ENCODE results near the gene SNAPC2. TPM values are rescaled to one million over a fixed set of nuclear protein-coding genes. Genes with fewer than 3 reads are reported as not detected.

The SNAPC2 gene
- total RNA-seq, 1 experiment from 2014 or later = 9.8 TPM

DNA sequence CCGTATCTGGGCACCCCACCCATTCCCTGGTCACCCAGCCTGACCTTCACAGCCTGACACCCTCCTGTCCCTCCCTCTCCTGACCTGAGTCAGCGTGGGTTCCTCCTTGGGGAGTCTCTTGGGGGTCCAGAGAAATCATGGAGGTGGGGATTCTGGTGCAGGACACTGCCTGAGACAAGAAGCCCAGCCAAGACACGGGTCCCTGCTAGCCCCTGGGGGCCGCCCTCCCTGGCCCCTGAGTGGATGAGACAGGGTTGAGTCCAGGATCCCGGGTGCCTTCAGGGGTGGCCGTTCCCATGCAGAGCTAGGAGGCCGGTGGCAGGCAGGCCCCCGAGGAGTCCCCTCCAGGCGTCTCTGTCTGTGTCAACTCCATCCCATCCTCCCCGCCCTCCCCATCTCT is 14.9 kb upstream of the SNAPC2 start:
- Histone ChIP-seq H3K27ac (ENCODE audit: low read length) (no peak overlapping the region), H3K27me3 (ENCODE audit: low read length) (no peaks in the 10 kb centered on the region), H3K9me2 (replicated peaks; ENCODE audit: insufficient read depth, low read length) (no peaks in the 10 kb centered on the region), H3K4me2 (ENCODE audit: low read depth, low read length, poor library complexity, severe bottlenecking) (peak overlapping the region; percentile 94), H3K9ac (ENCODE audit: low read length) (peak overlapping the region; percentile 91), H3K4me1 (ENCODE audit: low read length) (peaks cover 19% of the 10 kb centered on the region), H2AFZ (ENCODE audit: low read length) (no peak overlapping the region), H4K20me1 (ENCODE audit: insufficient read depth, low read depth, low read length) (no peaks in the 10 kb centered on the region; the same call in 1 of the 2 replicates), H3K36me3 (ENCODE audit: insufficient read depth, low read length) (no peaks in the 10 kb centered on the region), H3K9me3 (ENCODE audit: low read length) (no peaks in the 10 kb centered on the region), H3K79me2 (ENCODE audit: low read length) (peaks cover 27% of the 10 kb centered on the region), H3K4me3 (ENCODE audit: low read length) (peak overlapping the region; percentile 97; the same call in 1 of the 2 replicates)
- DNase-seq = no peak

DNA sequence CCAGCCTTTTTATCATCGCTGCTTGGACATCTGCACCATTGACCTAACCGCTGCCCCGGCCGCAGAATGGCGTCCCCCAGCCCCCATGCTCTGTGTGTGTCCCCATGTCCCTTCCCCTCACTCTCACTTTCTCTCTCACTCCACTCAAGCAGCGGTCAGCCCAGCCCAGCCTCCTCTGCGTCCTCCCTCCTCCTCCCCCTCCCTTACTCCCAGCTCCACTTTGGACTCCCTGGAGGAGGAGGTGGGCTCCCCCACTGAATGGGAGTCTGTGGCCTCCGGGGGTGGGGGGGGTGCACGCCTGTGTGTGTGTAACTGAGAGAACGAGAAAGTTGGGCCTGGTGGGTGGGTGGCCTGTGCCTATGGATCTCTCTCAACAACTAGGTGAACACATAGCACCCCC is 14.3 kb upstream of the SNAPC2 start:
- H3K9ac ChIP-seq (ENCODE audit: low read length) = 0 out of 2 replicates have a peak overlapping the region, but pooled peaks have one; percentile 10
- H3K27ac ChIP-seq (ENCODE audit: low read length) = no peak overlapping the region
- no peak overlapping the region for H2AFZ ChIP-seq (ENCODE audit: low read length)
- H3K36me3 ChIP-seq (ENCODE audit: insufficient read depth, low read length) = no peaks in the 10 kb centered on the region
- H3K79me2 ChIP-seq (ENCODE audit: low read length) = peaks cover 27% of the 10 kb centered on the region
- H3K27me3 ChIP-seq (ENCODE audit: low read length) = no peaks in the 10 kb centered on the region
- H3K9me2 ChIP-seq (replicated peaks; ENCODE audit: insufficient read depth, low read length) = no peaks in the 10 kb centered on the region
- DNase-seq = no peak
- no peaks in the 10 kb centered on the region for H3K9me3 ChIP-seq (ENCODE audit: low read length)
- H3K4me1 ChIP-seq (ENCODE audit: low read length) = peaks cover 19% of the 10 kb centered on the region
- H3K4me2 ChIP-seq (ENCODE audit: low read depth, low read length, poor library complexity, severe bottlenecking) = no peak overlapping the region
- no peaks in the 10 kb centered on the region; the same call in 1 of the 2 replicates for H4K20me1 ChIP-seq (ENCODE audit: insufficient read depth, low read depth, low read length)
- no peak overlapping the region for H3K4me3 ChIP-seq (ENCODE audit: low read length)

- no peak for DNase-seq
- Histone ChIP-seq H3K9me3 (ENCODE audit: low read length) (no peaks in the 10 kb centered on the region), H3K9ac (ENCODE audit: low read length) (no peak overlapping the region), H3K4me3 (ENCODE audit: low read length) (no peak overlapping the region), H2AFZ (ENCODE audit: low read length) (no peak overlapping the region), H3K27ac (ENCODE audit: low read length) (no peak overlapping the region), H3K4me1 (ENCODE audit: low read length) (peaks cover 19% of the 10 kb centered on the region), H3K36me3 (ENCODE audit: insufficient read depth, low read length) (no peaks in the 10 kb centered on the region), H3K9me2 (replicated peaks; ENCODE audit: insufficient read depth, low read length) (no peaks in the 10 kb centered on the region), H4K20me1 (ENCODE audit: insufficient read depth, low read depth, low read length) (no peaks in the 10 kb centered on the region; the same call in 1 of the 2 replicates), H3K79me2 (ENCODE audit: low read length) (peaks cover 27% of the 10 kb centered on the region), H3K27me3 (ENCODE audit: low read length) (no peaks in the 10 kb centered on the region), H3K4me2 (ENCODE audit: low read depth, low read length, poor library complexity, severe bottlenecking) (no peak overlapping the region)
These were observed 13.0 kb upstream of the SNAPC2 start for GRCh38 chr19:7907122-7907521.

DNA sequence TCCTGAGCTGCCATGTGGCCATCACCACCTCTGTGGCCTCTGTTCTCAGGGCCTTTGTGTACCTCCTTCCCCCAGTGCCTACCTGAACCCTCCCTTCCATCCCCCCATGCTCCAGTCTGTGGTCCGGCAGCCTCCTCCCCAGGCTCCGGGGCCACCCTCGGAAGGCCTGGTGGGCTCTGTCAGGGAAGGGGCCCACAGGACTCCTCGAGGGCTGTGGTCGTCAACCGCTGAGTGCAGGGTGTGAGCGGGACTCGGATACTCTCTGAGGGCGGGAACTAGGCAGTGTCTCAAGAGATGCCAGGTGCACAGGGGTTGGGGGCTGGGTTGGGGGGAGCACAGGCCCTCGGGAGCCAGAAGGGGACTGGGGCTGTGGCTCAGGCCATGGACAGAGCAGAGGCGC is 12.6 kb upstream of the SNAPC2 start:
- no peaks in the 10 kb centered on the region for H3K36me3 ChIP-seq (ENCODE audit: insufficient read depth, low read length)
- peaks cover 27% of the 10 kb centered on the region for H3K79me2 ChIP-seq (ENCODE audit: low read length)

GRCh38 chr19:7908078-7908699 is 11.9 kb upstream of the SNAPC2 start:
- Histone ChIP-seq H3K79me2 (ENCODE audit: low read length) (peaks cover 27% of the 10 kb centered on the region), H3K9me2 (replicated peaks; ENCODE audit: insufficient read depth, low read length) (no peaks in the 10 kb centered on the region), H2AFZ (ENCODE audit: low read length) (no peak overlapping the region), H3K4me3 (ENCODE audit: low read length) (no peak overlapping the region), H3K4me1 (ENCODE audit: low read length) (peaks cover 11% of the 10 kb centered on the region), H4K20me1 (ENCODE audit: insufficient read depth, low read depth, low read length) (no peaks in the 10 kb centered on the region; the same call in 1 of the 2 replicates), H3K36me3 (ENCODE audit: insufficient read depth, low read length) (no peaks in the 10 kb centered on the region), H3K4me2 (ENCODE audit: low read depth, low read length, poor library complexity, severe bottlenecking) (no peak overlapping the region), H3K9ac (ENCODE audit: low read length) (no peak overlapping the region), H3K27me3 (ENCODE audit: low read length) (no peaks in the 10 kb centered on the region), H3K27ac (ENCODE audit: low read length) (no peak overlapping the region), H3K9me3 (ENCODE audit: low read length) (no peaks in the 10 kb centered on the region)
- DNase-seq = no peak

More for the DNA sequence above, 12.6 kb upstream of the SNAPC2 start:
- Histone ChIP-seq H4K20me1 (ENCODE audit: insufficient read depth, low read depth, low read length) (no peaks in the 10 kb centered on the region; the same call in 1 of the 2 replicates), H3K4me2 (ENCODE audit: low read depth, low read length, poor library complexity, severe bottlenecking) (no peak overlapping the region), H3K4me3 (ENCODE audit: low read length) (no peak overlapping the region), H3K9ac (ENCODE audit: low read length) (no peak overlapping the region), H2AFZ (ENCODE audit: low read length) (no peak overlapping the region), H3K4me1 (ENCODE audit: low read length) (peaks cover 17% of the 10 kb centered on the region), H3K27ac (ENCODE audit: low read length) (no peak overlapping the region), H3K9me2 (replicated peaks; ENCODE audit: insufficient read depth, low read length) (no peaks in the 10 kb centered on the region), H3K9me3 (ENCODE audit: low read length) (no peaks in the 10 kb centered on the region), H3K27me3 (ENCODE audit: low read length) (no peaks in the 10 kb centered on the region)
- no peak for DNase-seq

GRCh38 chr19:7908742-7909461 is 11.2 kb upstream of the SNAPC2 start:
- Histone ChIP-seq H3K4me2 (ENCODE audit: low read depth, low read length, poor library complexity, severe bottlenecking) (no peak overlapping the region), H3K9ac (ENCODE audit: low read length) (no peak overlapping the region), H3K27me3 (ENCODE audit: low read length) (no peaks in the 10 kb centered on the region), H2AFZ (ENCODE audit: low read length) (no peak overlapping the region), H3K79me2 (ENCODE audit: low read length) (peaks cover 27% of the 10 kb centered on the region), H3K4me3 (ENCODE audit: low read length) (no peak overlapping the region), H4K20me1 (ENCODE audit: insufficient read depth, low read depth, low read length) (no peaks in the 10 kb centered on the region; the same call in 1 of the 2 replicates), H3K9me2 (replicated peaks; ENCODE audit: insufficient read depth, low read length) (no peaks in the 10 kb centered on the region), H3K27ac (ENCODE audit: low read length) (no peak overlapping the region), H3K4me1 (ENCODE audit: low read length) (peaks cover 9% of the 10 kb centered on the region), H3K9me3 (ENCODE audit: low read length) (no peaks in the 10 kb centered on the region), H3K36me3 (ENCODE audit: insufficient read depth, low read length) (no peaks in the 10 kb centered on the region)
- DNase-seq = no peak

DNA sequence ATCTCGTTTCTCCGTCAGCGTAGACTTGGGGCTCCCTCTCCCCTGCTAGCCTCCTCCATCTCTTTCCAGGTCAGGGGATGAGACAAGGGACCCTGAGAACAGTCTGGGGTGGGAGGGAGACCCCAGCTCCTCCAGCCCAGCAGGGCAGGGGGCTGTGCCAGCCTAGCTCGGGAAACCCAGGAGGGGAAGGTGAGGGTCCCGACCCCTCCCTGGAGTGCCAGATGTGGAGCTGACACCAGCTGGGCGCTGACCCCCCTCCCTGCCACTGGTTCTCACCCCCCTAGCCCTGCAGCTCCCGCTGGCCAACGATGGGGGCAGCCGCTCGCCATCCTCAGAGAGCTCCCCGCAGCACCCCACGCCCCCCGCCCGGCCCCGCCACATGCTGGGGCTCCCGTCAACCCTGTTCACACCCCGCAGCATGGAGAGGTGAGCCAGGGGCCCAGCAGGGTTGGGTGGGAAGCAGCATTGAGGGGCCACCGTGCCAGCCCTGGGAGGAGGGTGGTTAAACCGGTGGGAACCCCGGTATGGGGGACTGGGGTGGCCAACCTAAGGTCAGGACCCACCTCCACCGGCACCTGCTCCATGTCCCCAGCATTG is 10.6 kb upstream of the SNAPC2 start:
- H3K9me2 ChIP-seq (replicated peaks; ENCODE audit: insufficient read depth, low read length) = no peaks in the 10 kb centered on the region
- H2AFZ ChIP-seq (ENCODE audit: low read length) = no peak overlapping the region
- H3K79me2 ChIP-seq (ENCODE audit: low read length) = peaks cover 22% of the 10 kb centered on the region
- H4K20me1 ChIP-seq (ENCODE audit: insufficient read depth, low read depth, low read length) = no peaks in the 10 kb centered on the region; the same call in 1 of the 2 replicates
- H3K4me1 ChIP-seq (ENCODE audit: low read length) = peaks cover 8% of the 10 kb centered on the region
- no peak overlapping the region for H3K27ac ChIP-seq (ENCODE audit: low read length)
- no peak overlapping the region for H3K4me2 ChIP-seq (ENCODE audit: low read depth, low read length, poor library complexity, severe bottlenecking)
- no peaks in the 10 kb centered on the region for H3K36me3 ChIP-seq (ENCODE audit: insufficient read depth, low read length)
- no peaks in the 10 kb centered on the region for H3K27me3 ChIP-seq (ENCODE audit: low read length)
- H3K4me3 ChIP-seq (ENCODE audit: low read length) = no peak overlapping the region
- no peaks in the 10 kb centered on the region for H3K9me3 ChIP-seq (ENCODE audit: low read length)
- no peak overlapping the region for H3K9ac ChIP-seq (ENCODE audit: low read length)
- no peak for DNase-seq

All from Karpas-422 (cell line).